Lower leg skin (tissue), 3 donors: ENCODE measurements around the gene NTRK2.

ENCODE experiments used
- CTCF ChIP-seq, 3 donors: fragments of 450-650 bp; IDR thresholded peaks; one replicate each; pipeline ENCODE4 v1.5.1; 2016; ENCODE audit warnings: antibody characterized with exemption in 3 of 3, mild to moderate bottlenecking in 3 of 3, moderate library complexity in 2 of 3
- POLR2A ChIP-seq, 2 donors: fragments of 450-650 bp; IDR thresholded peaks; one replicate each; pipeline ENCODE4 v1.6.1; 2016 to 2017; ENCODE audit warnings: antibody characterized with exemption in 2 of 2, mild to moderate bottlenecking in 1 of 2, moderate library complexity in 1 of 2

DNA sequence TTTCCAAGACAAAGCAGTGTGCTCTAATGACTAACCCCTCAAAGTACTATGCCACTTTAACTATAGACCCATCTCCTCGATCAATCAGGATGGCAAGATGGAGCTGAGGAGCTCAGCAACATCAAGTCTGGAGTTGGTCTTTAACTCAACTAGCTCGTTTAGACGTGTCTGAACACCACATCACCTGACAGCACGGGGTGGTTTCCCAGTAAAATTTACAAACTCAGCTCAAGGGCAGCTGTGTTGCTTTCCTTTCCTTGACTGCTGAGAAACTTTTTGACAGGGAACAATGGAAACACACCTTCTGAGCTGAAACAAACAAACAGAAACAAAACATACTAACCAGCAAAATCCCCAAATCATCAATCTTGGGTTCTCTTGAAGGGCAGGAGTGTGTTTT, 202.5 kb downstream of the NTRK2 start:
- TF ChIP-seq CTCF (IDR thresholded peaks at IDR 0.05) (no peak), POLR2A (IDR thresholded peaks at IDR 0.05) (no peak)
